GM18505 (cell line): ENCODE results near the gene FIBCD1.

Source experiments
- ATAC-seq: cut with Tn5 transposase; IDR thresholded peaks from one replicate; pipeline ENCODE4 v1.9.1; 2021; ENCODE audit not compliant: unreplicated experiment
- POLR2A ChIP-seq: IDR thresholded peaks from 4 replicates; pipeline ENCODE4 v1.6.1; 2011; ENCODE audit warnings: borderline replicate concordance; ENCODE audit not compliant: insufficient read depth, insufficient read length; ENCODE audit errors: extremely low read depth

The FIBCD1 gene

GRCh38 chr9:130904070-130905044 is 34.7 kb downstream of the FIBCD1 start:
- ATAC-seq: no peak
- TF ChIP-seq POLR2A: no peak

DNA sequence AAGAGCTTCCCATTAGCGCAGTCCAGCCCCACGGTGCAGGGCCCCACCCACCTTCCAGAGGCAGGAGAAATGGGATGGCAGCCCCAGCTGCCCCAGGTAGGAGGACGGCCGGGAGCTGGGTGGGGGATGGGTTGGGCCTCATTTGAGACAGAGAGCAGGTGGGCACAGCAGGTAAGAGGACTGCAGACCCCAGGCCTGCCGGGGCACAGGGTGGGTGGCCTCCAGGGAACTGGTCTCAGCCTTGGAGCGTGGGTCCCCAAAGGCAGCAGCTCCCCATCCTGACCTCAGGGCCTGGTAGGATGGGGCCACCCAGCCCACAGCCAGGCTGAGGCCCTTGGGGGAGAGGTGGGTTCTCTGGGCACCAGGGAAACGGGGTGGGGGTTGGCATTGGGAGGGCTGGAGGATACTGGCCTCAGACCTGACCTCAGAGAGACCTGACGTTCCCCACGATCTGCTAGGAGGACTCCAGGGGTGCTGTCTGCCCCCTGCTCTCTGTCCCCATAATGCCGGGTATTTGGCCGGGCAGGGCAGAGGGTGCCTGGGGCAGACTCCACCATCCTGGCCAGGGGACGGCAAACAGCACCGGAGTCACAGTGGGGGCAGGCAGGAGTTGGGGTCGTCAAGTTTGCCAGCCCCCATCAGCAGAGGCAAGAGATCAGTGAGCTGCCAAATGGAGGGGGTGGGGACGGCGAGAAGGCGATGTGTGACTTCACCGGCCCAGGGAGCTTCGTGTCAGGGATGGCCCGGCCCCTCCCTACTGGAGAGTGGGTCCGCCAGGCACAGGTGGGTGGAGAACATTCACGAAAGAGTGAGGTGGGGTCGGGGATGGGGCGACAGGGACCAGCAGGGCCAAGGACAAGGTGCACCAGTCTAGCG is 35.6 kb downstream of the FIBCD1 start:
- TF ChIP-seq POLR2A: no peak
- ATAC-seq: no peak

GRCh38 chr9:130902204-130903185 is 36.6 kb downstream of the FIBCD1 start:
- no peak for ATAC-seq
- TF ChIP-seq POLR2A: no peak

DNA sequence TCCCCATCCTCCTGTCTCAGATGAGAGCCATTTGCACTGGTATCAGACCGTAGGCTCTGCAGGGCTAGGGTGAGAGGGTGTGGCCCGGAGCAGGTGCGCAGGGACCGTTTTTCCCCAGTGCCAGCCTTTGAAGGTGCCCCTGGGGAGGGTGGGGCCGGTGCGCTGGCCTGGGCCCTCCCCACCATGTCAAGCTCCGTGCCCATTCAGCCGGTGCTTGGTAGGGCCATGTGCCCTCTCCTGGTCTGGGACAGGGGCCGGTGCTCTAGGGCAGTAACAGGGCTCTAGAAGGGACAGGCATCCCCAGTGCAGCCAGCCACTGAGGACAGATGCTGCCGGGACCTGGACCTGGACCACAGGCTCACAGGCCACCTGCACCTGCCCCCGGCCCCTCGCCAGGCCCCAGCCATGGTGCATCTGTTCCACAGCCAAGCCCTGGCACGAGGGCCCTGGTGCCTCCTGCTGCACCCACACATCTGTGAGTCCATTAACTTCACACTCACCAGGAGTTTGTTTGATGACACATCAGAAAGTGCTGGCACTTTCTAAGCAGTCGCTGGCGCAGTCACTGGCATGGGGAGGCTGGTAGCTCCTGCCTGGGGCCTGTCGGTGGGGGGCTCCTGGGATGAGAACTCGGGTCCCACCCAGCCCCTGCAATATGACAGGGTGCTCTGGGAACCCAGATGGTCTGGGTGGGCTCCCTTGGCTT is 37.4 kb downstream of the FIBCD1 start:
- no peak for ATAC-seq
- TF ChIP-seq POLR2A: no peak

- TF ChIP-seq POLR2A: no peak
- no peak for ATAC-seq
These were observed 38.1 kb downstream of the FIBCD1 start for GRCh38 chr9:130900701-130901497.

GRCh38 chr9:130899051-130899748 is 39.8 kb downstream of the FIBCD1 start:
- ATAC-seq: no peak
- TF ChIP-seq POLR2A: no peak

GRCh38 chr9:130898552-130898852 is 40.5 kb downstream of the FIBCD1 start:
- TF ChIP-seq POLR2A: no peak
- no peak for ATAC-seq

DNA sequence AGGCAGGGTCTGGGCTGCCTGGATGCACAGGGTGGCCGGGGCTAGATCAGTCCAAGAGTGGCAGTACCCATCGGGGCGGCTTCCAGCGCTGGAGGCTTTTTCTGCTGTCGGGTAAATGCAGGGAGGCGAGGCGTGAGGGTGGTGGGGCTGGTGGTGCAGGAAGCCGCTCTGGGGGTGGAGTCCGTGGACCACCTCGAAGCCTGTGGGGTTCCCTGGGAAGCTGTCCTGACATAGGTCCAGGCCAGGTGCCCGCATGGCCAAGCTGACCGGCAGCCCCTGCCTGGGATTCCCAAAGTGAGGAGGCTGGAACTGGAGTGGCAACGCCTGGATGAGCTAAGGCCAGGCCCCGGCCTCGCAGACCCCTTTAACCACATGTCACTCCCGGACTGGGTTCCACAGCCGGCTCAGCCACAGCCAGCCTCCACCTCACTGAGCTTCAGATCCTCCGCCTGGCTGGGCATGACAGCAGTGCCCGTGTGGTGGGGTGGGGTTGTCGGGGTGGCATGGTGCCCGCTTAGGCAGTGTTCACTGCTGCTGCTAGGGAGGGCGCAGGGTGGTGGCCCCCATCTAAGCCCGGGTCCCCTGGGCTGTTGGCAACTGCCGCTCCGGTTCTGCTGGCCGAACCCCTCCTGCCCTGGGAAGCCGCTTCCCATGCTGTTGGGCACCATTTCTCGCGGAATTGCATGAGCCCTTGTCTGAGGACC is 41.0 kb downstream of the FIBCD1 start:
- ATAC-seq: no peak
- no peak for TF ChIP-seq POLR2A

- no peak for TF ChIP-seq POLR2A
- no peak for ATAC-seq
These were observed 41.8 kb downstream of the FIBCD1 start for GRCh38 chr9:130897105-130897751.

GRCh38 chr9:130896233-130897014 is 42.6 kb downstream of the FIBCD1 start, which contains the start of gene QRFP:
TSS of gene QRFP (minus strand) at chr9:130896812. CDS start at chr9:130893838, 2,974 bp downstream.
- TF ChIP-seq POLR2A: no peak
- no peak for ATAC-seq
